Muscle of arm (tissue), 14 donors: ENCODE results near the gene MYO3A. TPM values are rescaled to one million over a fixed set of nuclear protein-coding genes. Genes with fewer than 3 reads are reported as not detected.

Experiments used
- DNase-seq: peaks from one replicate; pipeline ENCODE4 v3.0.0-alpha.2; 2013
- long read RNA-seq, 11 donors: transcript quantifications; one replicate each; lab custom pipeline, GENCODE V29; 2026
- polyA plus RNA-seq, 12 donors: library from polyadenylated mRNA; unstranded; fragments of 120-200 nt; gene quantifications; one replicate each; pipeline ENCODE4 v1.2.1, GENCODE V29; 2013; ENCODE audit not compliant: insufficient read length in 12 of 12

Gene MYO3A
- polyA plus RNA-seq, result 1 to 10 TPM in 4 of 12 donors, under 1 TPM in 6, not detected in 2; 0.38 to 2.7 (median 0.97) TPM
- long read RNA-seq, donor 1, result 0 reads
- long read RNA-seq, donor 2, result 0 reads
- long read RNA-seq, donor 3, result 0 reads
- long read RNA-seq, donor 4, result 0 reads
- long read RNA-seq, donor 5, result 0 reads
- long read RNA-seq, donor 6, result 0 reads
- long read RNA-seq, donor 7, result 0 reads
- long read RNA-seq, donor 8, result 0 reads
- long read RNA-seq, donor 9, result 0 reads
- long read RNA-seq, donor 10, result 0 reads
- long read RNA-seq, donor 11, result 0 reads

- peak; percentile 23 for DNase-seq
Measured at GRCh38 chr10:25933653-25934608, at the start of gene MYO3A. Gene MYO3A, plus strand, starts transcription at chr10:25934229. Its CDS starts 17,882 bp downstream, at chr10:25952111.

- DNase-seq, result no peak
Measured at GRCh38 chr10:25888627-25889026, 45.4 kb upstream of the MYO3A start.

GRCh38 chr10:25890995-25891394, 43.0 kb upstream of the MYO3A start:
- DNase-seq, result no peak

- DNase-seq, result no peak
Measured at GRCh38 chr10:25895856-25896255, 38.2 kb upstream of the MYO3A start.

- no peak for DNase-seq
Measured at GRCh38 chr10:25896421-25896820, 37.6 kb upstream of the MYO3A start.

- no peak for DNase-seq
Measured at GRCh38 chr10:25899304-25899703, 34.7 kb upstream of the MYO3A start.

- DNase-seq, result no peak
Measured at GRCh38 chr10:25901199-25901598, 32.8 kb upstream of the MYO3A start.

- no peak for DNase-seq
Measured at GRCh38 chr10:25902002-25902401, 32.0 kb upstream of the MYO3A start.

- no peak for DNase-seq
Measured at GRCh38 chr10:25907261-25907660, 26.8 kb upstream of the MYO3A start.

- DNase-seq, result no peak
Measured at GRCh38 chr10:25912866-25913265, 21.2 kb upstream of the MYO3A start.

- peak; percentile 24 for DNase-seq
Measured at GRCh38 chr10:25914776-25915175, 19.3 kb upstream of the MYO3A start.

GRCh38 chr10:25934621-25935139, 651 bp downstream of the MYO3A start:
- peak; percentile 18 for DNase-seq

GRCh38 chr10:25938405-25938804, 4.4 kb downstream of the MYO3A start:
- no peak for DNase-seq

GRCh38 chr10:25944771-25945170, 10.7 kb downstream of the MYO3A start:
- DNase-seq, result no peak

- DNase-seq, result no peak
Measured at GRCh38 chr10:25952857-25953256, 18.8 kb downstream of the MYO3A start.

GRCh38 chr10:25954851-25955250, 20.8 kb downstream of the MYO3A start:
- DNase-seq, result no peak

GRCh38 chr10:25959540-25960232, 25.7 kb downstream of the MYO3A start:
- no peak for DNase-seq

- no peak for DNase-seq
Measured at GRCh38 chr10:25965584-25965983, 31.6 kb downstream of the MYO3A start.

- no peak for DNase-seq
Measured at GRCh38 chr10:25966844-25967243, 32.8 kb downstream of the MYO3A start.

- DNase-seq, result no peak
Measured at GRCh38 chr10:25972631-25973030, 38.6 kb downstream of the MYO3A start.

- DNase-seq, result no peak
Measured at GRCh38 chr10:25974897-25975459, 40.9 kb downstream of the MYO3A start.

GRCh38 chr10:25978771-25979170, 44.7 kb downstream of the MYO3A start:
- DNase-seq, result no peak
